ENCODE results near the gene SLC49A3.
"Not testable (repeated sequence)": the region's sequence is repeated elsewhere in the genome, so short reads cannot be mapped to it uniquely, and the experiment has no call there.

The SLC49A3 gene

DNA sequence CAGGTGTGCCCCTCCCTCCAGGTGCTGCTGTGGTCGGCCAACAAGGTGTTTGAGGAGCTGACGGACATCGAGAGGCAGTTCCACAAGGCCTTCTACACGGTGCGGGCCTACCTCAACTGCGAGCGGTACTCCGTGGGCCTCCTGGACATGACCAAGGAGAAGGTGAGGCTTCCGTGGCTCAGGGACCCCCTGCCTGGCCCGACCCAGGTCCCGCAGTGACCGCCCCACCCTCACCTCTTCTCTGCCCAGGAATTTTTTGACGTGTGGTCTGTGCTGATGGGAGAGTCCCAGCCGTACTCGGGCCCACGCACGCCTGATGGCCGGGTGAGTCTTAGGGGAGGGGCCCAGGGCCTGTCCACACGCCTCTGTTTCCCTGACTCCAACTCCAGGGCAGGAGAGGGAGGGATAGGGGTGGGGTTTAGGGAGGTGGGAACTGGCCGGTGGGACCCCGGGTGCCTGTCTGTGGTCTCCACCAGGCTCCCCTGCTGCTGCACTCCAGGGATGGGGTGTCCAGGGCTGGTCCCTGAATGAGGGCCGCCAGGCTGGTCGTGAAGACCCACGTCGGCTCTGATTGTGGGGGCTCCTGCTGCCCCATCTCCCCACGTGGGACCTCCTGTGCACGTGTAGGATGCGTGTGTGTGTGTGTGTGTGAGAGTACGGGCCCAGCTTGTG, 35.0 kb downstream of the SLC49A3 start:
- no peak for DNase-seq (ENCODE audit: low spot score)

DNA sequence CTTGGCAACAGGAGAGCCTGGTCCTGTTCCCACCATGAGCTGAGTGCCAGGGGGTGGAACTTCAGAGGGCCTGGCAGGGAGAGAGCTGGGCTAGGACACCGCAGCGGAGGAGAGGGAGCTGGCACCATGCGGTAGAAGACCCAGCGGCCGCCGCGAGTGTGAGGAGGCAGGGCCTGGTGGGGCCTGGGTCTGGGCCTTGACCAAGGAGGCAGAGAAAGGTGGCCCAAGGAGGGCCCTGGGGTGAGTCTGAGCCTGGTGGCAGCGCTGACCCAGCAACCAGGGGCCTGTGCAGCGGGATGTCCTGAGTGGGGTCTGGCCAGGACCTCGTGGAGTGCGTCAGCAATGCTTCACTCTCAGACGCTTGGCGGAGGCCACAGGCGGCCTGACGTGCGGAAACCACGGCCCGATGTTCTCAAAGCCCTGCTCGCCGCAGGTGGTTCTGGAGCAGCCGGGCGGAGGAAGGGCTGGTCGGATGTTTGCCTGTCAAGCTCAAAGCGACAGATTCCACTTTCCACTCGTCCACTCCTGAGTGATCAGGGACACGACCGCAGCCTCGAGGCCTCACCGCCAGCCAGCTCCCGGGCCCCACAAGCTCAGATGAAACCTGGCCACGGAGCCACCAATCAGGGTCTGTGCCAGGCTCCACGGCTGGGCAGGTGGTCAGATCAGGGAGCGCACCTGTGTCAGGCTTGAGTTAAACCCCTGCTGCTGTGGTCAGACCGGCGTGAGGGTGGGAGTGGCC, 35.7 kb downstream of the SLC49A3 start:
- no peak for DNase-seq (ENCODE audit: low spot score)

DNA sequence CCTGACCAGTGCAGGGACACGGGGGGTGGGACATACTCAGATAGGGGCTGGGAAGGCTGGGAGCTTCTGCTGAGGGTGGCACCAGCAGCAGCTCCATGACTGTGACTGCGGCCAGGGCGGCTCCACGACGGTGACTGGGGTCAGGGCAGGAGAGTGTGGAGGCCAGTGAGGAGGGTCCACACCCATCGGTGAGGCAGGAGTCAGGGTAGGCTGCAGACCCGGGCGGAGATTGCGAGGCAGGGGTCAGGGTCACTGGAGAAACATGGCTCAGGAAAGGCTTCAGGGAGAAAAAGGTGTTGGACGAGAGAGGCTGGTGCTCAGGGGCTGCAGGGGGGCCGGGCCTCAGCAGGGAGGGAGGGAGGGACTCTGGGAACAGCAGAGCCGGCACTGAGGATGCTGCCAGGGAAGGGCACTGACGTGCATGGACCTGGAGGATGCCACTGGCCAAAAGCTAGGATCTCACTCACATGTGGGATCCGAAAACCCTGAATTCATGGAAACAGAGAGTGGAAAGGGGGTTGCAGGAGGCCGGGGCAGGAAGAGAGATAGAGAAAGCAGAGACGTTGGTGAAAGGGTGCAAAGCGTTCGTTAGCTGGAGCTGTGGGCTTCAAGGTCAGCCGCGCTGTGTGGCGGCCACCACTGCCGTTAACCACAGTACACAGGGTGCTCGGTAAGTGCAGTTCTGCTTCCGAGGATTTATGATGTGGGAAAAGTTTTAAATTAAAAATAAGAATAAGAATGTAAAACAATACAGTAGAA, 36.9 kb downstream of the SLC49A3 start:
- DNase-seq (ENCODE audit: low spot score), result no peak

DNA sequence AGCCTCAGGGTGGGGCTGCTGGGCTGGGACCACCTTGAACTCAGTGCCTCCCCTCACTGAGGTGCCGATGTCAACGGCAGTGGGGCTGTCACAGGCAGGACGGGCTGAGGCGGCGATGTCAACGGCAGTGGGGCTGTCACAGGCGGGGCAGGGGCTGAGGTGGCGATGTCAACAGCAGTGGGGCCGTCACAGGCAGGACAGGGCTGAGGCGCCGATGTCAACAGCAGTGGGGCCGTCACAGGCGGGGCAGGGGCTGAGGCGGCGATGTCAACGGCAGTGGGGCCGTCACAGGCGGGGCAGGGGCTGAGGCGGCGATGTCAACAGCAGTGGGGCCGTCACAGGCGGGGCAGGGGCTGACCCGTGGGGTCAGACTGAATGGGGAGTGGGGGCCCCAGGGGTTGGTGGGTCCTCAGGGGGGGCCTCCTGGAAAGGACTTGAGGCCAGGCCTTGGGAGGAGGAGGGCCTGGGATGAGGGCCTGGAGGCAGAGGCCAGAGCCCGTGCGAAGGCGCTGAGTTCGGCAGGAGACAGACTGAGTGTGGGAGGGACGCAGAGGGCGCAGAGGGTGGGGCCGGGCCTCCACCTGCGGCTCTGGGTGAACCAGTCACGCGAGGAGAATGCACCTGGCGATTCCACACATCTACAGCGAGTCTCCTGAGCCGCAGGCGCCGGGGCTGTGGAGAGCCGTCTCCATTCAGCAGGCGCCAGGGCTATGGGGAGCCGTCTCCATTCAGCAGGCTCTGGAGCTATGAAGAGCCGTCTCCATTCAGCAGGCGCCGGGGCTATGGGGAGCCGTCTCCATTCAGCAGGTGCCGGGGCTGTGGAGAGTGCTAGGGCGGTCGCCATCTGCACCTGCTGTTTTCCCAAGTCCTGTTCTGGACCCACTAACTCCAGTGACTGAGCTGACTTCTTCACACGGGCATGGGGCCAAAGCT, 37.7 kb downstream of the SLC49A3 start:
- DNase-seq (ENCODE audit: low spot score), result peak; percentile 40

DNA sequence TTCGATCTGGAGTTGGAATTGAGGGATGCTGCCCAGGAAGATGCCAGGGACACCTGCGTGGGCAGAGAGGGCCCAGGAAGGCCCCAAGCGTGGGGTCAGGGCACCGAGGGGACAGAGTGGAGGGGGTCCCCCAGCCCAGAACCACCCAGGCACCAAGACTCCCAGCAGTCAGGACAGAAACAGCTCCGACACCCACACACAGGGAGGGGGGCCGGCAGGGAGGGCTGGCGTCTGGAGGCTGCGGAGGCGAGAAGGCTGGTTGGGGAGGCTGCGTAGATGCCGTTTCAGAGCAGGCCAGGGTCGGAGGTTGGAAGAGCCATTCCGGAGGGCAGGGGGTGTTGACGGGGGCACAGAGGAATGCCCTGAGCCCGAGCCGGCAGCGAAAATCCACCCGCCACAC, 38.5 kb downstream of the SLC49A3 start:
- no peak for DNase-seq (ENCODE audit: low spot score)

DNA sequence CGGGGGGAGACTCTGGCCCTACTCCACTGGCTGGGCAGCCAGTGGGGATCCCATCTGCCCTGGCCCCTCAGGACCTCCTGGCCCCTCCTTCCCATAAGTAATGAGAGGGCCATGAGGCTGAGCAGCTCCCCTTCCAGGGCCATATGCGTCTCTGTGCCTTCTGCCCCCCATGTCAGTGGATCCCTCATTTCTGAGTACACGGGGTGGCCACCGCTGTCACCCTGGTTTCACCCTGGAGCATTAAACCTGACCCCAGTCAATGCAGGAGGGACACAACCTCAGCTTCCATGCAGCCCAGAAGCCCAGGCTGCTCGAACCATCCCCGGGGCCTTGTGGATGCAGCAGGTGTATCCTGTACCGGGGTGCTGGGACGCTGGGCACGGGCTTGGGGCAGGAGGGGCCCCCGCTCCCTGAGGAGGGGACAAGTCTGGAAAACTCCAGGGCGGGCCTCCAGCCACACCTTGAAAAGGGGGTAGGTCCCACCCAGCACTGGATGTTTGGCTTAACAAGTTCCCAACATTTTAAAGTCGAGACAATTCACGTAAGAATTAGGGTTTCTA, 39.1 kb downstream of the SLC49A3 start:
- DNase-seq (ENCODE audit: low spot score), result no peak

DNA sequence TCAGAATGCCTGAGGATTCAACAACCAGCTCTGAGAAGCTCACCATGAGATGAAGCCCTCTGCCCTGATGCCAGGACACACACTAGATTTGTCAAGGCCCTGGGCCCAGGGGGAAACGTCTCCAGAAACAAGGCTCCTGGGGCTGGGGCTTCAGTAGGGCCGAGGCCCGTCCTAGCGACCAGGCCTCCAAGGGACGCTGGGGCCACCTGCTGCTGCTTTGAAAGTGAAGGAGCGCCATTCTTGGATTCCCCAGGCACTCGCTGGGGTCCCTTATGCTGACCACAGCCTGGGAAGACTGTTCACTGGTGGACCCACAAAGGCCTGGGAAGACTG, 39.7 kb downstream of the SLC49A3 start:
- no peak for DNase-seq (ENCODE audit: low spot score)

DNA sequence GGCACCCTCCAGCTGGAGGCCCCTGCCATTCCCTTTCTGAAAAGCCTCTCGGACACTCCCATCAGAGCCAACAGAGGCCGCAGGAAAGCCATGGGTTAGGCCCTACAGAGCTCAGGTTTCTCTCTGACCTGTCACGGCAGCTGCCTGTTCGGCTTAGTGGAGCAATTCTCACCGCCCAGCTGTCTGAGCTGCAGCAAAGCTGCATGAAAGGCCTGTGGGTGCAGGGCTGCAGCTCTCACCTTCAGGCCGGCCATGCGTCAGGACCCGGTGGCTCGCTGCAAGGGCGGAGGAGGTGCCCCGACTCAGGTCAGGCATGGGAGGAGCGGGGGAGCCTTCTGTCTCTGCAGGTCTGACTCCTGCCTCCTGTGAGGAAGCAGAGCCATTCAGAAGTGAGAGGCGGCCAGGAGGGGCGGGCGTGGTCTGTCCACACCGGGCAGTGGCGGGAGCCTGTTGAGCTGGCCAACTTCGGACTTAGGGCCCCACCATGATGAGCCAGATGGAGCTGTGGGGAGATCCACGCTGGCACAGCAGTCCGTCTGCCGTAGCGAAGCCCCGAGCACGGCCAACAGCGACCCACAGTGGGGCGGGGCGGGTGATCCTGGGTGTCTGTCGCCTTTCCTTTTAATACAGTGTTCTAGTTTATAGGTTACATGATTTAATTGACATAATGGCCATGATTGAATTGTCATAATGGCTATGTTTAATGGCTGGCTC, 40.2 kb downstream of the SLC49A3 start:
- DNase-seq (ENCODE audit: low spot score), result no peak

DNA sequence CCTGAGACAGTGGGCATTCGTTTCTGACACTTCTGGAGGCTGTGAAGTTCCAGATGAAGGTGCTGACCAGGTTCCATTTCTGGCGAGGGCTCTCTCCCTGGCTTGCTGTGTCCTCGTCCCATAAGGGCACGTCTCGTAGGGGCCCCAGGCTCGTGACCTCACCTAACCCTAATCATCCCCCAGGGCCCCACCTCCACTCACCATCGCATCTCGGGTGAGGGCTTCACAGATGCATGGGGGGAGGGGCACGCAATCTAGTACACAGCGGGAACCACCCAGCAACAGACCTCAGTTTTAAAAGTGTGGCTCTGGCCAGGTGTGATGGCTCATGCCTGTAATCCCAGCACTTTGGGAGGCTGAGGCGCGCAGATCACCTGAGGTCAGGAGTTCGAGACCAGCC, 41.5 kb downstream of the SLC49A3 start:
- no peak for DNase-seq (ENCODE audit: low spot score)

DNA sequence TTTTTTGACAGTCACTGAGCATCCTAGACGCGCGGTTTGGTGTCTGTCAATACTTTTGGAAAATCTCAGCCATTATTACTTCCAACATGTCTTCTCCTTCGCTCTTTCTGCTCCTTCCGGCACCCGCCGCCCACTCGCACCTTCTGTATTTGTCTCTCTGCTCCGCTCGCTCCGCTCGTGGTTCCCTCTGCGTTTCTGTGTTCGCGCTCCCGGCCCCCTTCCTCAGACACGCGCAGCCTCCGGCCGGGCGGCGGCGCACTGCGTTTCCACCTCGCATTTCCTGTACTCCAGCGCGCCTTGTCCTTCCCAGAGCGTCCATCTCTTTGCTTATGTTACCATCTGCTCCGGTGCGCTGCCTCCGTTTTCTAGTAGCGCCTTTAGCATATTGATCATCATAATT, 42.5 kb downstream of the SLC49A3 start:
- DNase-seq (ENCODE audit: low spot score), result no peak

DNA sequence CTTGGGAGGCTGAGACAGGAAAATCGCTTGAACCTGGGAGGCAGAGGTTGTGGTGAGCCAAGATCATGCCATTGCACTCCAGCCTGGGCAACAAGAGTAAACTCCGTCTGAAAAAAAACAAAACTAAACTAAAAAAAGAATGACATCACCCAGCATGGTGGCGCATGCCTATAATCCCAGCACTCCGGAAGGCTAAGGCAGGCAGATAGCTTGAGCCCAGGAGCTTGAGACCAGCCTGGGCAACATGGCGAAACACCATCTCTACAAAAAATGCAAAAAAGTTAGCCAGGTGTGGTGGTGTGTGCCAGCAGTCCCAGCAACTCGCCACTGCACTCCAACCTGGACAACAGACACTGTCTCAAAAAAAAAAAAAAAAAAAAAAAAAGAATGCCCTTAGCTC, 46.6 kb downstream of the SLC49A3 start:
- not testable (repeated sequence) for DNase-seq (ENCODE audit: low spot score)

DNA sequence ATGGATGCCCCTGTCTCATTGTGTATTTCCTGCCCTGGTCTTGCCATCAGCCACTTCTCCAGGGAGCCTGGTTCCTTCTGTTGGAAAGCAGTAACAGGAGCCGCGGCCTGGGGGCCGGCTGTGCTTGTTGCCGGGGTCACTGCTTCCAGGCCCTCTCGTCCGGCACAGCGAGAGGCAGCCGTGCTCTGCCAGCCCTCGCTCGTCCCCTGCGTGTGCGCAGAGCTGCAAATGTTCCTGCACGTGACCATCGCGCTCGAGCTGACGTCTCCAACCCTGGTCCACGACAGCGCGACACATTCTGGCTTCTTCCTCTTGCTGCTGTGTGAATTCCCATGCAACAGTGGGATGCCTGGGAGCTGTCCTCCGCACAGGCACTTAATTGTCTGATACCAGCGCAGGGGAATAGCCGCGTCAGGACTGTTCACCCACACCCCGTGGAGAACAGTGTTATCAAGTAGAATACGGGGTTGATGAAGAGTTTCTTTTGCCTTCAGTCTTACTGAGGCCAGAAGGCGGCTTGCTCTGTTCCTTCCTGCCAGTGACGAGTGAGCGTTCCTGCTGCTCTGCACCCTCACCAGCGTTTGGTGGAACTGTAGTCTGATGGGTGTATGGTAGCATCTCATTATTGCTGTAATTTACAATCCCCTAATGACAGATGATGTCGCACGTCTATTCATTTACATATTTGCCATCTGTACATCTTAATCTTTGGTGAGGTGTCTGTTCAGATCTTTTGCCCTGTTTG, 51.2 kb downstream of the SLC49A3 start:
- DNase-seq (ENCODE audit: low spot score), result no peak

DNA sequence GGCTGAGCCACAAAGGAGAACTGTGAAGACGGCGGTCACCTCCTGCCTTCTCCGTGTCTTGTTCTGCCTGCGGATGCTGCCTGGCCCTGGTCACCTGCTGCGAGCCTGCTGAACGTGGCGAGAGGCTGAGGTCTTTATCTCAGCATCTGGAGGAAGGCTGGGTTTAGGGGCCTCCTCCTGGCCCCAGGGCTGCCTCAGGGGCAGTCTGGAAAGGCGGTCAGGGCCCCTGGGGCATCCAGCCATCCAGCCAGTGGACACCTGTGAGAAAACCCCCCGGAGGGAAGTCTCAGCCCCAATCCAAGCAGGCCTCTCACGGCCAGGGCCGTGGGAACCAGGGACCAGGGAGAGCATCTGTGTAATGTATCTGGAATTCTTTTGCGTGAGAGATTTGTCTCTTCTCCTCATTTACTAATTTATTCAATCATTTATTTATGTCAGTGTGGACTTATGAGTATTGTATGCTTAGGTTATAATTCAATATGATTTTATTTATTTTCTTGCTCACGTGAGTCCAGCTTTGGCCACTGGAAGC, 52.3 kb downstream of the SLC49A3 start:
- no peak for DNase-seq (ENCODE audit: low spot score)

DNA sequence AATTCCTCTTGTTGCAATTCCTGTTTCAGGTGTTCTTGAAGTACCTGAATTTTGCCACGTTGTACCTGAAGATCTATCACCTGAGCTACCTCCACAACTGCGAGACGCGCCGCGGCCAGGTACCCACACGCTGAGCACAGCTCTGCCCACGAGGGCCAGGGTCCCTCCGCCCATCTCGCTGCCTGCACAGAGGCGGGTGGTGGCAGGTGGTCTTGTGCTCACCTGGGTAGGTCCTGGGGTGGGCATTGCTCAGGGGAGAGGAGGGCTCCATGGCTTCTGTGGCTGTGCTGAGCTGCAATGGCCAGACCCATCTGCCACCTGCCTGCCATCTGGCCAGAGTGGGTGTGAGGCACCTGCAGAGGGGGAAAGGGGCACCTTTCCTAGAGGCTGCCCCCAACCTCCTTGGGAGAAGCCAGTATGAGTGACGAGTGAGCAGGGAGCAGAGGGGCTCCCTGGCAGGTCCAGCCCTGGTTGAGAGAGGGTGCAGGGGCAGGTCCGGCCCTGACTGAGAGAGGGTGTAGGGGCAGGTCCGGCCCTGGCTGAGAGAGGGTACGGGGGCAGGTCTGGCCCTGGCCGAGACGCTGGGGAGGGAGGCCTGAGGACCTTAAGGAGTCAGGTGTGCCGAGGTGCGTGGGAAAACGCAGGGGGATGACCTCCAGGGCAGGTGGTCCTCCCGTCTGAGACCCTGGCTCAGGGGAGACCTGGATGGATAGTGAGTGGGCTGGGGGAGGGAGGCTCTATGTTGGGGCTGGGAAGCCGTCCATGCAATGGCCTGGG, 52.9 kb downstream of the SLC49A3 start:
- no peak for DNase-seq (ENCODE audit: low spot score)

DNA sequence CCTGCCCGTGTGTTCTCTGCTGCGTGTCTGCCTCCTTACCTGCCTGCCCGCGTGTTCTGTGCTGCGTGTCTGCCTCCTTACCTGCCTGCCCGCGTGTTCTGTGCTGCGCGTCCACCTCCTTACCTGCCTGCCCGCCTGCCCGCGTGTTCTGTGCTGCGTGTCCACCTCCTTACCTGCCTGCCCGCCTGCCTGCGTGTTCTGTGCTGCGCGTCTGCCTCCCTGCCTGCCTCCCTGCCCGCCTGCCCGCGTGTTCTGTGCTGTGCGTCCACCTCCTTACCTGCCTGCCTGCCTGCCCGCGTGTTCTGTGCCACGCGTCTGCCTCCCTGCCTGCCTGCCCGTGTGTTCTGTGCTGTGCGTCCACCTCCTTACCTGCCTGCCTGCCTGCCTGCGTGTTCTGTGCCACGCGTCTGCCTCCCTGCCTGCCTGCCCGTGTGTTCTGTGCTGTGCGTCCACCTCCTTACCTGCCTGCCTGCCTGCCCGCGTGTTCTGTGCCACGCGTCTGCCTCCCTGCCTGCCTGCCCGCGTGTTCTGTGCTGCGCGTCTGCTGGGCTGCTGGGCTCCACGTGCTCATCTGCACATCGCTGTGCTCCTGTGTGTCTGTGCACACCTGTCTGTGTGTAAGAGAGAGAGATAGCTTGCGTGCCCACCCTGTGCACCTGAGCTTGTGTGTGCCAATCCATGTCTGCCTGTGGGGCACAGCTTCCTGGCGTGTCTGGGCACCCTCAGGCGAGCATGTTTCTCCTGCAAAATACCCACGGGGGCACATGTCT, 53.7 kb downstream of the SLC49A3 start:
- not testable (repeated sequence) for DNase-seq (ENCODE audit: low spot score)

DNA sequence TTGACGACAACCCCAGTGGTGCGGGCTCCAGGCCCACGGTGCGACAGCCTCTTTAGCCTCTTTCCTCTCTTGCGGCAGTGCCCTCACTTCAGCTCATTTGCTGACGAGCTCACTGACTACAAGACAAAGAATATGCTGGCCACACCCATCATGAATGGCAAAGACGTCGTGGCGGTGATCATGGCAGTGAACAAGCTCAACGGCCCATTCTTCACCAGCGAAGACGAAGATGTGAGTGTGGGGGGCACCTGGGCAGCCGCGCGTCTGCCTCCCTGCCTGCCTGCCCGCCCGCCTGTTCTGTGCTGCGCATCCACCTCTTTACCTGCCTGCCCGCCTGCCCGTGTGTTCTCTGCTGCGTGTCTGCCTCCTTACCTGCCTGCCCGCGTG, 54.4 kb downstream of the SLC49A3 start:
- no peak for DNase-seq (ENCODE audit: low spot score)

DNA sequence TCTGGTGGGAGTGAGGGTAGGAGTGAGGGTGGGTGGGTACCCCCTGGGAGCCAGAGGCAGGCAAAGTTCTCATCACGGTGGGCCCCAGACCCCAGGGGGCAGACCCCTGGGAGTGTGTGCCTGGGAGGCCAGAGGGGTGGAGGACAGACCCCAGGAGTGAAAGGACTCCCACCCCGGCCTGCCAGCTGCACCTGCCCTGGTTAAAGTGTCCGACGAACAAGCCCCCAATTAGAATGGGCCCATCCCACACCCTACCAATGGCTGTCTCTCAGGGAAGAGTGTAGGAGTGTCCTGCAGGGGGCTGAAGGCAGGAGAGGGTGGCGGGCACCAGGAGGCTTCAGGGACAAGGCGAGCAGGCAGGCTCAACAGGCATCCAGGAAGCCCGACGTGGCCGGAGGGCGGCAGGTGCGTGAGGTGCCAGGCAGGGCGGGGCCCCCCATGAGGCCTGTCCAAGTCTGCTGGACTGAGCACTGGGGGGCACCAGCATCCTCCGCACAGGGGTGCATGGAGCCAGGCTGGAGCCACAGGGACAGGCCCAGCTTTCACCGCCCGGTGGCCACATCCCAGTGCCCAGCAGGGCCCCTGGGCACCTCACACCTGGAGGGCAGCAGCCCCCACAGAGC, 54.9 kb downstream of the SLC49A3 start:
- DNase-seq (ENCODE audit: low spot score), result no peak

DNA sequence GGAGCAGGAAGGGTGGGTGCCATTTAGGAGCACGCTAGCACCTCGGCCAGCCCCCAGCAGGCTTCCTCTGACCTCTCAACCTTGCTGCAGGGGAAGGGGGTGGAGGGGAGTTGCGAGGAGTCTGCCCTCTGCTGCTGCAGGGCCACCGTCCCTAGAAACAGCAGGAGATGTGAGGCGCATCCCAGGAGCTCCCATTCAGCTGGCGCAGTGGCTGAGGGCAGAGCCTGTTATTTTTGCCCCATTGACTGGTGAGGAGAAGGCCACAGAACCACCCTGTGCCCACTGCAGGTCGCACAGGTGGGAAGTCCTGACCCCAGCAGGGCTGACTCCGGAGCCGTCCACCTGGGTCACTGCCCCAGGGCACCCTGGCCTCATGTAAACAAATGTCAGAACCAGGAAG, 55.5 kb downstream of the SLC49A3 start:
- DNase-seq (ENCODE audit: low spot score), result no peak
